ENCODE measurements around the gene PBX3.

- TF ChIP-seq, protein P1, sequence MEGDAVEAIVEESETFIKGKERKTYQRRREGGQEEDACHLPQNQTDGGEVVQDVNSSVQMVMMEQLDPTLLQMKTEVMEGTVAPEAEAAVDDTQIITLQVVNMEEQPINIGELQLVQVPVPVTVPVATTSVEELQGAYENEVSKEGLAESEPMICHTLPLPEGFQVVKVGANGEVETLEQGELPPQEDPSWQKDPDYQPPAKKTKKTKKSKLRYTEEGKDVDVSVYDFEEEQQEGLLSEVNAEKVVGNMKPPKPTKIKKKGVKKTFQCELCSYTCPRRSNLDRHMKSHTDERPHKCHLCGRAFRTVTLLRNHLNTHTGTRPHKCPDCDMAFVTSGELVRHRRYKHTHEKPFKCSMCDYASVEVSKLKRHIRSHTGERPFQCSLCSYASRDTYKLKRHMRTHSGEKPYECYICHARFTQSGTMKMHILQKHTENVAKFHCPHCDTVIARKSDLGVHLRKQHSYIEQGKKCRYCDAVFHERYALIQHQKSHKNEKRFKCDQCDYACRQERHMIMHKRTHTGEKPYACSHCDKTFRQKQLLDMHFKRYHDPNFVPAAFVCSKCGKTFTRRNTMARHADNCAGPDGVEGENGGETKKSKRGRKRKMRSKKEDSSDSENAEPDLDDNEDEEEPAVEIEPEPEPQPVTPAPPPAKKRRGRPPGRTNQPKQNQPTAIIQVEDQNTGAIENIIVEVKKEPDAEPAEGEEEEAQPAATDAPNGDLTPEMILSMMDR (IDR thresholded peaks at IDR 0.05): no peak
- TF ChIP-seq POLR2AphosphoS5 (IDR thresholded peaks at IDR 0.05; ENCODE audit: insufficient read depth in 1 of 2, low read depth in 1 of 2) (no peak), POLR2A (IDR thresholded peaks at IDR 0.05) (no peak)
Observed at GRCh38 chr9:125756518-125756917, 9.3 kb downstream of the PBX3 start.
